ENCODE data around the gene STXBP4. TPM values are rescaled to one million over a fixed set of nuclear protein-coding genes. Genes with fewer than 3 reads are reported as not detected.

Gene STXBP4
- total RNA-seq, 6 experiments from 2014 or later: 9.4 to 12.9 (median 11.4) TPM

DNA sequence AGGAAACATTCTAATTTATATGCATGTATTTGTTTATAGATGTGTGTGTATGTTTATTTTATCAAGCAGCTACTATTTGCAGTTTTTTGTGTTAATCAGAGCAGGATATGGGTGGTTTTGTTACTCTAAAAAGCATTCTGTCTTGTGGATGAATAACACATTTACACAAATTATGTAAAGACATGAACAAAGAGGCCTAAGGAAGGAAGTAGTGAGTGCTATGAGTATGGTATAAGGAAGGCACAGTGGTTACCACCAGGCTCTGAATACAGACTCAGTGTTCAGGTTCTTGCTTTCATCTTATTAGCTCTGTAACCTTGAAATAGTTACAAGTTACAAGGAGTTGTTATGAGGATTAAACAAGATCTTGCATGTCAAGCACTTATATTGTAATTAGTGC is 33.9 kb downstream of the STXBP4 start:
- Mint-ChIP-seq H3K9me3 (no peaks in the 10 kb centered on the region), H3K4me3 (no peak overlapping the region), H3K36me3 (ENCODE audit: low read depth) (no peaks in the 10 kb centered on the region), H3K27ac (no peak overlapping the region), H3K4me1 (ENCODE audit: low read depth) (no peaks in the 10 kb centered on the region), H3K27me3 (ENCODE audit: insufficient read depth) (no peaks in the 10 kb centered on the region)
- no peak for TF ChIP-seq CTCF (IDR thresholded peaks at IDR 0.05)
- no peak for DNase-seq

DNA sequence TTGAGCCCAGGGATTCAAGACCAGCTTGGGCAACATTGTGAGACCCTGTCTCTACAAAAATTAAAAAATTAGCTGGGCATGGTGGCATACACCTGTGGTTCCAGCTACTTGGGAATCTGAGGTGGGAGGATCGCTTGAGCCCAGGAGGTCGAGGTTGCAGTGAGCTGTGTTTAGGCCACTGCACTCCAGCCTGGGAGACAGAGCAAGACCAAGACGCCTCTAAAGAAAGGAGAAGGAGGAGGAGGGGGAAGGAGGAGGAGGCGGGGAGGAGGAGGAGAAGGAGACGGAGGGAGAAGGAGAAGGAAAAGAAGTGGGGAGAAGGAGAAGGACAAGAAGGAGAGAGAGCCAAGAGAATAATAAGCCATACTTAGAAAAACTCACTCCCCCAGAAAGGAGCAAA is 35.9 kb downstream of the STXBP4 start:
- no peak overlapping the region for H3K27ac Mint-ChIP-seq
- no peaks in the 10 kb centered on the region for H3K36me3 Mint-ChIP-seq (ENCODE audit: low read depth)
- H3K4me1 Mint-ChIP-seq (ENCODE audit: low read depth): no peaks in the 10 kb centered on the region
- no peaks in the 10 kb centered on the region for H3K27me3 Mint-ChIP-seq (ENCODE audit: insufficient read depth)
- no peak overlapping the region for H3K4me3 Mint-ChIP-seq
- no peak for TF ChIP-seq CTCF (IDR thresholded peaks at IDR 0.05)
- no peaks in the 10 kb centered on the region for H3K9me3 Mint-ChIP-seq
- DNase-seq: no peak

GRCh38 chr17:55005520-55005919 is 37.0 kb downstream of the STXBP4 start:
- Mint-ChIP-seq H3K27ac (no peak overlapping the region), H3K27me3 (ENCODE audit: insufficient read depth) (no peaks in the 10 kb centered on the region), H3K9me3 (no peaks in the 10 kb centered on the region), H3K4me3 (no peak overlapping the region), H3K4me1 (ENCODE audit: low read depth) (no peaks in the 10 kb centered on the region), H3K36me3 (ENCODE audit: low read depth) (no peaks in the 10 kb centered on the region)
- no peak for DNase-seq
- TF ChIP-seq CTCF (IDR thresholded peaks at IDR 0.05): peak; percentile 65

DNA sequence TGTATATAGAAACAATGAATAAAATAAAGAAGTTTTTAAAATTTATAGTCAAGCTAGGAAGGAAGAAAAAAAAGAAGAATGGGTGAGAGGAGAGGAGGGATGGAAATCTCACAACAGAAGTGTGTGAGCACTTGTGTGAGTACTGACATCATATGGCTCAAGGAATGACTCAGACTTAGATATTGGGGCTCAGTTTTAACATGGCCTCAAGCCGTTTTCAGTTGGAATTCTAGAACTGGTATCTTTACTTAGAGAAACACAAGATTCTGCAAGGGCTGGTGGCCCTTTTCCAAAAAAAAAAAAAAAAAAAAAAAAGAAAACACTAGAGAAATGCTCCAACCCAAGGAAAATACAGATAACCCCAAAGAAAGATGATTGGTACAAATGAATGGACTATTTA is 55.1 kb downstream of the STXBP4 start:
- peak; percentile 45 for DNase-seq
- peaks cover 6% of the 10 kb centered on the region; the same call in 1 of the 2 replicates for H3K4me1 Mint-ChIP-seq (ENCODE audit: low read depth)
- no peak overlapping the region for H3K4me3 Mint-ChIP-seq
- H3K9me3 Mint-ChIP-seq: no peaks in the 10 kb centered on the region
- no peaks in the 10 kb centered on the region for H3K27me3 Mint-ChIP-seq (ENCODE audit: insufficient read depth)
- H3K36me3 Mint-ChIP-seq (ENCODE audit: low read depth): no peaks in the 10 kb centered on the region
- TF ChIP-seq CTCF (IDR thresholded peaks at IDR 0.05): no peak
- H3K27ac Mint-ChIP-seq: no peak overlapping the region

GRCh38 chr17:55037828-55038227 is 69.3 kb downstream of the STXBP4 start:
- no peak for DNase-seq
- Mint-ChIP-seq H3K4me1 (ENCODE audit: low read depth) (0 out of 2 replicates have a peak, but pooled peaks cover 5% of the 10 kb centered on the region), H3K9me3 (no peaks in the 10 kb centered on the region), H3K36me3 (ENCODE audit: low read depth) (peaks cover 2% of the 10 kb centered on the region), H3K4me3 (no peak overlapping the region), H3K27ac (no peak overlapping the region), H3K27me3 (ENCODE audit: insufficient read depth) (no peaks in the 10 kb centered on the region)
- TF ChIP-seq CTCF (IDR thresholded peaks at IDR 0.05): no peak

GRCh38 chr17:55038291-55038690 is 69.7 kb downstream of the STXBP4 start:
- Mint-ChIP-seq H3K9me3 (no peaks in the 10 kb centered on the region), H3K36me3 (ENCODE audit: low read depth) (no peaks in the 10 kb centered on the region), H3K27ac (no peak overlapping the region), H3K4me3 (no peak overlapping the region), H3K4me1 (ENCODE audit: low read depth) (0 out of 2 replicates have a peak, but pooled peaks cover 5% of the 10 kb centered on the region), H3K27me3 (ENCODE audit: insufficient read depth) (no peaks in the 10 kb centered on the region)
- DNase-seq: peak; percentile 1
- no peak for TF ChIP-seq CTCF (IDR thresholded peaks at IDR 0.05)

Measured in HFFc6 (cell line).